Measurements from ENCODE around the gene SCN2B.

GRCh38 chr11:118176778-118177134 is 317 bp upstream of the SCN2B start:
- TF ChIP-seq CTCF (IDR thresholded peaks at IDR 0.05) (no peak), POLR2A (IDR thresholded peaks at IDR 0.05) (no peak)

Measured in upper lobe of left lung (tissue), 4 donors.